RPMI8226 (cell line): ENCODE measurements around the gene HRH3.

Source experiments
- DNase-seq: peaks from one replicate; pipeline ENCODE4 v3.0.0-alpha.2; 2015

The HRH3 gene

GRCh38 chr20:62219992-62220665, at the start of gene HRH3:
Gene HRH3 (minus strand): TSS chr20:62220278. CDS start chr20:62219970, 308 bp downstream.
- DNase-seq: peak; percentile 69

GRCh38 chr20:62269871-62270270, 49.8 kb upstream of the HRH3 start:
- DNase-seq: no peak

GRCh38 chr20:62269378-62269777, 49.3 kb upstream of the HRH3 start:
- no peak for DNase-seq

GRCh38 chr20:62268228-62268900, 48.3 kb upstream of the HRH3 start:
- no peak for DNase-seq

GRCh38 chr20:62267543-62267942, 47.5 kb upstream of the HRH3 start:
- no peak for DNase-seq

- no peak for DNase-seq
These were observed 46.8 kb upstream of the HRH3 start for GRCh38 chr20:62266851-62267250.

GRCh38 chr20:62266340-62266739, 46.3 kb upstream of the HRH3 start:
- DNase-seq: no peak

- no peak for DNase-seq
These were observed 45.3 kb upstream of the HRH3 start for GRCh38 chr20:62265365-62265764.

GRCh38 chr20:62263396-62263795, 43.3 kb upstream of the HRH3 start:
- DNase-seq: no peak

GRCh38 chr20:62262064-62262463, 42.0 kb upstream of the HRH3 start:
- no peak for DNase-seq

GRCh38 chr20:62259294-62259565, 39.2 kb upstream of the HRH3 start:
- no peak for DNase-seq

GRCh38 chr20:62258499-62259293, 38.6 kb upstream of the HRH3 start:
- no peak for DNase-seq

- DNase-seq: no peak
These were observed 35.9 kb upstream of the HRH3 start for GRCh38 chr20:62255976-62256375.

GRCh38 chr20:62254021-62254724, 34.1 kb upstream of the HRH3 start:
- no peak for DNase-seq

GRCh38 chr20:62253398-62253797, 33.3 kb upstream of the HRH3 start:
- no peak for DNase-seq

- no peak for DNase-seq
These were observed 32.4 kb upstream of the HRH3 start for GRCh38 chr20:62252342-62252966.

- DNase-seq: no peak
These were observed 28.9 kb upstream of the HRH3 start for GRCh38 chr20:62248890-62249560.

- no peak for DNase-seq
These were observed 27.0 kb upstream of the HRH3 start for GRCh38 chr20:62246872-62247652.

- DNase-seq: no peak
These were observed 26.4 kb upstream of the HRH3 start for GRCh38 chr20:62246431-62246830.

- no peak for DNase-seq
These were observed 25.8 kb upstream of the HRH3 start for GRCh38 chr20:62245911-62246280.

GRCh38 chr20:62244644-62245108, 24.6 kb upstream of the HRH3 start:
- no peak for DNase-seq
